ENCODE data around the gene SH3D19. TPM values are rescaled to one million over a fixed set of nuclear protein-coding genes. Genes with fewer than 3 reads are reported as not detected.
"Not testable (repeated sequence)": the region's sequence is repeated elsewhere in the genome, so short reads cannot be mapped to it uniquely, and the experiment has no call there.

The SH3D19 gene
- total and polyA plus RNA-seq, 2 experiments from 2014 or later, result 16.2 to 18.3 TPM

GRCh38 chr4:151144329-151145072 is 180.9 kb downstream of the SH3D19 start:
- no peak for DNase-seq (ENCODE audit: low read depth in 1 of 2, low spot score in 1 of 2)
- H3K9me3 ChIP-seq (ENCODE audit: low read depth), result no peaks in the 10 kb centered on the region
- no peak overlapping the region for H3K4me3 ChIP-seq
- no peaks in the 10 kb centered on the region for H3K4me1 ChIP-seq (ENCODE audit: low read depth)
- TF ChIP-seq CTCF (IDR thresholded peaks at IDR 0.05; ENCODE audit: low read depth, low read length), result no peak
- H3K27me3 ChIP-seq, result no peaks in the 10 kb centered on the region
- H3K27ac ChIP-seq, result no peak overlapping the region
- H3K36me3 ChIP-seq, result peaks cover 13% of the 10 kb centered on the region

- DNase-seq (ENCODE audit: low read depth in 1 of 2, low spot score in 1 of 2), result no peak
- H3K36me3 ChIP-seq, result peaks cover 13% of the 10 kb centered on the region
- H3K4me1 ChIP-seq (ENCODE audit: low read depth), result no peaks in the 10 kb centered on the region
- TF ChIP-seq CTCF (IDR thresholded peaks at IDR 0.05; ENCODE audit: low read depth, low read length), result no peak
- no peaks in the 10 kb centered on the region for H3K27me3 ChIP-seq
- no peaks in the 10 kb centered on the region for H3K9me3 ChIP-seq (ENCODE audit: low read depth)
- H3K27ac ChIP-seq, result no peak overlapping the region
- H3K4me3 ChIP-seq, result no peak overlapping the region
Measured at GRCh38 chr4:151143811-151144210, 181.6 kb downstream of the SH3D19 start.

- H3K27me3 ChIP-seq, result no peaks in the 10 kb centered on the region
- H3K27ac ChIP-seq, result no peak overlapping the region
- DNase-seq (ENCODE audit: low read depth in 1 of 2, low spot score in 1 of 2), result no peak
- no peak for TF ChIP-seq CTCF (IDR thresholded peaks at IDR 0.05; ENCODE audit: low read depth, low read length)
- H3K4me3 ChIP-seq, result no peak overlapping the region
- H3K4me1 ChIP-seq (ENCODE audit: low read depth), result no peaks in the 10 kb centered on the region
- H3K36me3 ChIP-seq, result peaks cover 13% of the 10 kb centered on the region
- H3K9me3 ChIP-seq (ENCODE audit: low read depth), result no peaks in the 10 kb centered on the region
Measured at GRCh38 chr4:151143162-151143561, 182.2 kb downstream of the SH3D19 start.

- H3K4me3 ChIP-seq, result no peak overlapping the region
- H3K36me3 ChIP-seq, result peaks cover 13% of the 10 kb centered on the region
- H3K27me3 ChIP-seq, result no peaks in the 10 kb centered on the region
- no peaks in the 10 kb centered on the region for H3K9me3 ChIP-seq (ENCODE audit: low read depth)
- no peak for TF ChIP-seq CTCF (IDR thresholded peaks at IDR 0.05; ENCODE audit: low read depth, low read length)
- no peak for DNase-seq (ENCODE audit: low read depth in 1 of 2, low spot score in 1 of 2)
- H3K4me1 ChIP-seq (ENCODE audit: low read depth), result no peaks in the 10 kb centered on the region
- H3K27ac ChIP-seq, result no peak overlapping the region
Measured at GRCh38 chr4:151142758-151143157, 182.6 kb downstream of the SH3D19 start.

- TF ChIP-seq CTCF (IDR thresholded peaks at IDR 0.05; ENCODE audit: low read depth, low read length), result no peak
- no peak for DNase-seq (ENCODE audit: low read depth in 1 of 2, low spot score in 1 of 2)
- no peaks in the 10 kb centered on the region for H3K9me3 ChIP-seq (ENCODE audit: low read depth)
- no peak overlapping the region for H3K27ac ChIP-seq
- H3K4me1 ChIP-seq (ENCODE audit: low read depth), result no peaks in the 10 kb centered on the region
- H3K27me3 ChIP-seq, result no peaks in the 10 kb centered on the region
- H3K4me3 ChIP-seq, result no peak overlapping the region
- peaks cover 9% of the 10 kb centered on the region for H3K36me3 ChIP-seq
Measured at GRCh38 chr4:151139814-151140213, 185.6 kb downstream of the SH3D19 start.

GRCh38 chr4:151136048-151136447 is 189.4 kb downstream of the SH3D19 start:
- not testable (repeated sequence) for H3K27me3 ChIP-seq; H3K9me3 ChIP-seq (ENCODE audit: low read depth)

More at GRCh38 chr4:151136048-151136447, 189.4 kb downstream of the SH3D19 start:
- not testable (repeated sequence) for H3K4me3 ChIP-seq; DNase-seq (ENCODE audit: low read depth in 1 of 2, low spot score in 1 of 2); H3K4me1 ChIP-seq (ENCODE audit: low read depth); H3K27ac ChIP-seq
- H3K36me3 ChIP-seq, result peaks cover 16% of the 10 kb centered on the region

Data from cardiac muscle cell (in vitro differentiated cells and primary cell).